SH-SY5Y (cell line): ENCODE results near the gene NMUR1.

Experiments used
- GATA2 ChIP-seq: IDR thresholded peaks from 2 replicates; pipeline ENCODE4 v1.6.1; 2011; ENCODE audit warnings: mild to moderate bottlenecking, low read depth, low read length
- GATA3 ChIP-seq: IDR thresholded peaks from 2 replicates; pipeline ENCODE4 v1.6.1; 2011; ENCODE audit warnings: low read depth, mild to moderate bottlenecking, low read length, moderate library complexity

The NMUR1 gene

GRCh38 chr2:231530099-231531011, at the start of gene NMUR1:
Gene NMUR1 (minus strand): TSS chr2:231530445. CDS start chr2:231530361, 84 bp downstream.
- TF ChIP-seq GATA3 (no peak), GATA2 (no peak)

GRCh38 chr2:231579560-231579959, 49.3 kb upstream of the NMUR1 start:
- TF ChIP-seq GATA3 (no peak), GATA2 (no peak)

GRCh38 chr2:231576465-231576864, 46.2 kb upstream of the NMUR1 start:
- TF ChIP-seq GATA2 (no peak), GATA3 (no peak)

- TF ChIP-seq GATA2 (no peak), GATA3 (no peak)
Observed at GRCh38 chr2:231575612-231576256, 45.5 kb upstream of the NMUR1 start.

GRCh38 chr2:231573698-231574421, 43.6 kb upstream of the NMUR1 start:
- TF ChIP-seq GATA2 (no peak), GATA3 (no peak)

- TF ChIP-seq GATA3 (no peak), GATA2 (no peak)
Observed at GRCh38 chr2:231573096-231573495, 42.9 kb upstream of the NMUR1 start.

GRCh38 chr2:231571661-231572191, 41.5 kb upstream of the NMUR1 start:
- TF ChIP-seq GATA3, result no peak
- no peak for TF ChIP-seq GATA2

- TF ChIP-seq GATA3 (no peak), GATA2 (no peak)
Observed at GRCh38 chr2:231568785-231569435, 38.7 kb upstream of the NMUR1 start.

- TF ChIP-seq GATA3 (no peak), GATA2 (no peak)
Observed at GRCh38 chr2:231568098-231568784, 38.0 kb upstream of the NMUR1 start.

GRCh38 chr2:231567159-231567558, 36.9 kb upstream of the NMUR1 start:
- no peak for TF ChIP-seq GATA2
- TF ChIP-seq GATA3, result no peak

GRCh38 chr2:231565887-231566594, 35.8 kb upstream of the NMUR1 start:
- TF ChIP-seq GATA3 (no peak), GATA2 (peak; percentile 70)

GRCh38 chr2:231563378-231563961, 33.2 kb upstream of the NMUR1 start:
- TF ChIP-seq GATA3 (no peak), GATA2 (no peak)
